GM18505 (cell line): ENCODE measurements around the gene NPW.

Source experiments
- ATAC-seq: cut with Tn5 transposase; IDR thresholded peaks from one replicate; pipeline ENCODE4 v1.9.1; 2021; ENCODE audit not compliant: unreplicated experiment
- POLR2A ChIP-seq: IDR thresholded peaks from 4 replicates; pipeline ENCODE4 v1.6.1; 2011; ENCODE audit warnings: borderline replicate concordance; ENCODE audit not compliant: insufficient read depth, insufficient read length; ENCODE audit errors: extremely low read depth

The NPW gene

GRCh38 chr16:2035431-2036199 is 16.0 kb downstream of the NPW start:
- ATAC-seq, result no peak
- no peak for TF ChIP-seq POLR2A

- TF ChIP-seq POLR2A, result no peak
- no peak for ATAC-seq
Measured at GRCh38 chr16:2036200-2036966, 16.8 kb downstream of the NPW start.

DNA sequence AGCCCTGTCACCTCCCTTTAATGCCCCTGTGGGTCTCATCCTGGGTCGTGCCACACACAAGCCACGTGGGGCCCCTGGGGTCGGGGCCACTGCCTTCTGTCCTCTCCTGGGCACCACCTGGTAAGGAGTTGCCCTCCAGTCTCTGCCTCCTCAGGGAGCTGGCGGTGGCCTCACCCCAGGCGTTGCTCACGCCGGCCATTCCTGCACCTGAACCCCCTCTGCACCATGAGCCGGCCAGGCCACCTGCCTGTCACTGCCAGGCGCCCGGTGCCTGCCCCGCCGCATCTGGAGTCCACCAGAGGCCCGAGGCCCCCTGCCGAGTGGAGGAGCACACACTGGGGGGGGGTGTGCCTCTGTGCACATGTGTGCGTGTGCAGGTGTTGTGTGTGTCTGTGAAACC is 17.5 kb downstream of the NPW start:
- no peak for TF ChIP-seq POLR2A
- no peak for ATAC-seq

GRCh38 chr16:2037647-2038381 is 18.2 kb downstream of the NPW start:
- no peak for ATAC-seq
- no peak for TF ChIP-seq POLR2A

- ATAC-seq, result no peak
- no peak for TF ChIP-seq POLR2A
Measured at GRCh38 chr16:2038382-2039231, 19.0 kb downstream of the NPW start.

DNA sequence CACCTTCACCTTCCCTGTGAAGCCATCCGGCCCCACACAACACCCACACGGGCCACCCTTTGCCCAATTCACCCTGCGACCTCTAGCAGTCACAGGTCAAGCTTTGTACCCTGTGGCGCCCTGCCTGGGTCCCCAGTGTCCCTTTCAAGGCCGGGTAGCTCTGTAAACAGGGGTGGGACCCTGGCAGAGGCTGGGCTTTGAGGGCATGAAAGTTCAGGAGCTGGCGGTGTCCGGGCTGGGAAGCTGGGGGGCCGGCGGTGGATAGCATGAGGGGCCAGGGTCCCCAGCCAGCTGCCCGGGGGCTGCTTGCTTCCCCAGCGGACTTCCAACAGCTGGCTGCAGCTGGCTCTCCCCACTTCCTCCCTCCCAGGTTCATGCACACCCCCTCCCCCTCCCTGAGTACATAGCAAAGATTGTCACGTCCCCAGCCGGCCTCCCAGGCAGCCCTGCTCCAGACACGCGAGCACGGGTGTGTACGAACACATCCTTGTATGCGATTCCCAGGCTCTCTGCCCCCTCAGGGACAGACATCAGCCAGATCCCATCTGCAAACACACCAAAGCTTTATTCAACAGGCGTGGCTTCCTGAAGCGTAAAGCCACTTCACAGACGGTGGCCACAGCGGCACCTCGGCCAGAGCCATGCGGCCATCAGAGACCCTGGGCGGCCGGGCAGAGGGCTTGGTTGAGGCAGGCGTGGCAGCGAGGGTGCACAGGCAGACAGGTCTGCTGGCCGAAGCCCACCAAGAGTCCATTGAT is 19.9 kb downstream of the NPW start:
- TF ChIP-seq POLR2A, result no peak
- no peak for ATAC-seq

GRCh38 chr16:2040041-2040786 is 20.6 kb downstream of the NPW start:
- TF ChIP-seq POLR2A, result no peak
- no peak for ATAC-seq

- no peak for TF ChIP-seq POLR2A
- no peak for ATAC-seq
Measured at GRCh38 chr16:2040787-2041522, 21.4 kb downstream of the NPW start.

DNA sequence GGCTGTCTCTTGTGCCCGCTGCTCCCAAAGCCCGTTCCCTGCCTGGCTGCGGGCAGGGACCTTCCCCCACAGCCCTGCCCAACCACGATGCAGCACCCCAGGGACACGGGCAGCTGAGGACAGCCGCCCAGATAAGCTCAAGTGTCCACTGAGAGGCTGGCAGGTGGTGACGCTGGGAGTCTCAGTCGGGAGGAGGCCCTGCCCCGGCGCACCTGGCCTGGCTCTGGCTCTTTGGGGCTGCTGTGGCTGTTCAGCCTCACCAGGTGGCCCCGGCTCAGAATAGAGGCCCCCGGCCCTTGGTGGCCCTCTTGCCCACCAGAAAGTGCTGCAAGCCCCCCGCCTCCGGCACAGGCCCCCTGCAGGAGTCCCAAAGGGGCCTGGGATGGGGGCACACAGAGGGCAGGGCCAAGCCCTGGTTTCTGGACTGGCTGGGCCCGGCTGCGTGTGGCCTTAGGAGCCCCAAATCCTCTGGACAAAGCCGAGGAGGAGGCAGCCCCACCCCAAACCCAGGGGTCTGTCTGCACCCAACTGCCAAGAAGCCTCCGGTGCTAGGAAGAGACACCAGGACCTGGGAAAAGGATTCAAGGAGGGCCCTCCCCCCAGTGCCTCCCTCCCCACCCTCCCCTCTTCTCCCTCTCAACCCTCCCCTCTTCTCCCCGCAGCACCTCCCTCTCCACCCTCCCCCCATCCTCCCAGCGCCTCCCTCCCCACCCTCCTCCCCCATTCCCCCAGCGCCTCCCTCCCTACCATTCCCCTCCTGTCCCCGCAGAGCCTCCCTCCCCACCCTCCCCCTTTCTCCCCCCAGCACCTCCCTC is 22.8 kb downstream of the NPW start:
- ATAC-seq, result no peak
- no peak for TF ChIP-seq POLR2A

DNA sequence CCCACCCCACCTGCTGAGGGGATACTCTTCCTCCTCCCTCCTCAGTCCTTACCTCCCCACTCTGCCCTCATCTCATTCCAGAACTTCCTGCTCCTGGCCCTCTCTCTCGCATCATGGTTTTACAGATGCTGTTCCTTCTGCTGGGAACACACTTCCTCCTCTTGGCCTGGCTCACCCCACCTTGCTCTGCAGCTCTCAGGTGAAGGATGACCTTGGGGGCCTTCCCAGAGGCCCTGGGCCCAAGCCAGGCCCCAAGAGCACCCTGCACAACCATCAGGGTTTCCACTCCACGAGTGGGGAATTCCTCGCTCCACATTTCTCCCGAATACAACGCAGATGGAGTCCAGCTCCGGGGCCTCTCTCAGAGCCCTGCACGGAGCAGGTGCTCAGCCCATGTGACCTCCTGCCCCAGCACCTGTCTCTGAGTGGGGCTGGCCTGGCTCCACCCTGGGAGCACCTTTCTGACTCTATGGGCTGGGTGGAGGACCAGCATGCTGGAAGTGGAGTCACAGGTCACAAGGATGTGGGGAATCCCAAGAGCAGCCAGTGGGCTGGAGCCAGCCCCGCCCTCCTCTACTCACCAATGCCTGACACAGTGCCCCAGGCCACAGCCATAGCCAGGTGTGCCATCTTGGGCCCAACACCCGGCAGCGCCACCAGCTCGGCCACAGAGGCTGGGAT is 23.5 kb downstream of the NPW start:
- no peak for TF ChIP-seq POLR2A
- no peak for ATAC-seq
